IPS DF 6.9 (cell line): Measurements from ENCODE around the gene JSRP1.
"Not testable (repeated sequence)": the region's sequence is repeated elsewhere in the genome, so short reads cannot be mapped to it uniquely, and the experiment has no call there.

Experiments used
- DNase-seq: peaks from one replicate; pipeline ENCODE4 v3.0.0-alpha.2; 2013; ENCODE audit warnings: low read depth, low spot score
- H3K27ac ChIP-seq: one replicate; pipeline ENCODE4 v1.5.1; 2013; ENCODE audit warnings: low read length, control low read depth
- H3K27me3 ChIP-seq: 2 replicates; pipeline ENCODE4 v1.6.1; 2013; ENCODE audit warnings: mild to moderate bottlenecking, low read length; ENCODE audit not compliant: control insufficient read depth, insufficient read depth
- H3K36me3 ChIP-seq: 2 replicates; pipeline ENCODE4 v1.6.1; 2013; ENCODE audit warnings: low read length; ENCODE audit not compliant: control insufficient read depth, insufficient read depth
- H3K4me1 ChIP-seq: 2 replicates; pipeline ENCODE4 v1.6.1; 2013; ENCODE audit warnings: low read length; ENCODE audit not compliant: control insufficient read depth, insufficient read depth
- H3K4me3 ChIP-seq: 2 replicates; pipeline ENCODE4 v1.5.1; 2013; ENCODE audit warnings: mild to moderate bottlenecking, low read length
- H3K9me3 ChIP-seq: 2 replicates; pipeline ENCODE4 v1.6.1; 2013; ENCODE audit warnings: low read length, inconsistent platforms; ENCODE audit not compliant: control insufficient read depth, insufficient read depth
- WGBS: extraction: QIAGEN DNeasy Blood & Tissue Kit; methylation state at CpG from one replicate; pipeline ENCODE4 v1.1.7; 2013; ENCODE audit warnings: mixed read lengths, missing lambda C conversion rate; ENCODE audit not compliant: insufficient read length, insufficient coverage; 5-methylcytosine and 5-hydroxymethylcytosine counted together

JSRP1 gene

GRCh38 chr19:2282062-2282861 is 26.0 kb upstream of the JSRP1 start, which contains the start of gene PEAK3:
TSS of gene PEAK3 (minus strand) at chr19:2282175. CDS start at chr19:2280931, 1,244 bp downstream.
- H3K27me3 ChIP-seq: peaks cover 11% of the 10 kb centered on the region; the same call in 1 of the 2 replicates
- H3K4me3 ChIP-seq: peak within 1 kb of the TSS; percentile 34
- WGBS: no CpG with 5 or more reads among the region's 41 CpGs
- H3K36me3 ChIP-seq: no peaks in the 10 kb centered on the region
- no peak within 1 kb of the TSS for H3K27ac ChIP-seq
- H3K9me3 ChIP-seq: no peaks in the 10 kb centered on the region
- DNase-seq: no peak
- peaks cover 3% of the 10 kb centered on the region; the same call in 1 of the 2 replicates for H3K4me1 ChIP-seq

- not testable (repeated sequence) for H3K36me3 ChIP-seq, H3K4me1 ChIP-seq, H3K9me3 ChIP-seq, H3K27ac ChIP-seq, DNase-seq
- WGBS: no CpG with 5 or more reads among the region's 16 CpGs
- H3K27me3 ChIP-seq: peaks cover 11% of the 10 kb centered on the region; the same call in 1 of the 2 replicates
- peak overlapping the region; percentile 34 for H3K4me3 ChIP-seq
Observed at GRCh38 chr19:2281265-2282061, 25.2 kb upstream of the JSRP1 start.

GRCh38 chr19:2280633-2281264 is 24.5 kb upstream of the JSRP1 start:
- H3K4me3 ChIP-seq: no peak overlapping the region
- H3K36me3 ChIP-seq: no peaks in the 10 kb centered on the region; the same call in 1 of the 2 replicates
- DNase-seq: no peak
- H3K27me3 ChIP-seq: peaks cover 11% of the 10 kb centered on the region; the same call in 1 of the 2 replicates
- no peak overlapping the region for H3K27ac ChIP-seq
- WGBS: no CpG with 5 or more reads among the region's 26 CpGs
- peaks cover 3% of the 10 kb centered on the region; the same call in 1 of the 2 replicates for H3K4me1 ChIP-seq
- no peaks in the 10 kb centered on the region for H3K9me3 ChIP-seq

- Histone ChIP-seq H3K27ac (no peak overlapping the region), H3K27me3 (peaks cover 11% of the 10 kb centered on the region; the same call in 1 of the 2 replicates), H3K36me3 (no peaks in the 10 kb centered on the region; the same call in 1 of the 2 replicates), H3K9me3 (no peaks in the 10 kb centered on the region), H3K4me1 (peaks cover 4% of the 10 kb centered on the region; the same call in 1 of the 2 replicates), H3K4me3 (no peak overlapping the region)
- no CpG with 5 or more reads among the region's 33 CpGs for WGBS
- no peak for DNase-seq
Observed at GRCh38 chr19:2278459-2279158, 22.4 kb upstream of the JSRP1 start.

- peaks cover 7% of the 10 kb centered on the region; the same call in 1 of the 2 replicates for H3K4me1 ChIP-seq
- DNase-seq: no peak
Observed at GRCh38 chr19:2277138-2277537, 20.9 kb upstream of the JSRP1 start.

GRCh38 chr19:2276429-2276986 is 20.3 kb upstream of the JSRP1 start:
- no CpG with 5 or more reads among the region's 28 CpGs for WGBS
- Histone ChIP-seq H3K27ac (no peak overlapping the region), H3K4me1 (peaks cover 6% of the 10 kb centered on the region), H3K9me3 (no peaks in the 10 kb centered on the region), H3K27me3 (no peaks in the 10 kb centered on the region), H3K4me3 (no peak overlapping the region), H3K36me3 (peaks cover 13% of the 10 kb centered on the region)
- DNase-seq: no peak

More at GRCh38 chr19:2277138-2277537, 20.9 kb upstream of the JSRP1 start:
- no peak overlapping the region for H3K27ac ChIP-seq
- no peaks in the 10 kb centered on the region for H3K27me3 ChIP-seq
- H3K36me3 ChIP-seq: peaks cover 8% of the 10 kb centered on the region
- H3K4me3 ChIP-seq: no peak overlapping the region
- WGBS: no CpG with 5 or more reads among the region's 9 CpGs
- no peaks in the 10 kb centered on the region for H3K9me3 ChIP-seq

GRCh38 chr19:2275588-2276428 is 19.6 kb upstream of the JSRP1 start:
- H3K27me3 ChIP-seq: no peaks in the 10 kb centered on the region
- peaks cover 13% of the 10 kb centered on the region for H3K36me3 ChIP-seq
- peaks cover 6% of the 10 kb centered on the region for H3K4me1 ChIP-seq
- no peak overlapping the region for H3K4me3 ChIP-seq
- no peak for DNase-seq
- H3K27ac ChIP-seq: no peak overlapping the region
- no CpG with 5 or more reads among the region's 74 CpGs for WGBS
- no peaks in the 10 kb centered on the region for H3K9me3 ChIP-seq

GRCh38 chr19:2274931-2275535 is 18.8 kb upstream of the JSRP1 start:
- DNase-seq: peak; percentile 68
- Histone ChIP-seq H3K4me1 (peaks cover 6% of the 10 kb centered on the region), H3K27me3 (no peaks in the 10 kb centered on the region), H3K4me3 (no peak overlapping the region), H3K36me3 (peaks cover 13% of the 10 kb centered on the region), H3K27ac (no peak overlapping the region), H3K9me3 (no peaks in the 10 kb centered on the region)
- no CpG with 5 or more reads among the region's 16 CpGs for WGBS
